Measurements from ENCODE around the gene DLGAP1. TPM values are rescaled to one million over a fixed set of nuclear protein-coding genes. Genes with fewer than 3 reads are reported as not detected.

The DLGAP1 gene
- total and polyA plus RNA-seq, 2 experiments from 2014 or later = 17.0 to 48.5 TPM

- H3K79me2 ChIP-seq (replicated peaks; ENCODE audit: insufficient read depth) = no peaks in the 10 kb centered on the region
- Mint-ChIP-seq H3K4me1 (peaks cover 19% of the 10 kb centered on the region), H3K27ac (no peak overlapping the region), H3K9me3 (no peaks in the 10 kb centered on the region; the same call in 1 of the 3 replicates), H3K4me3 (no peak overlapping the region), H3K27me3 (ENCODE audit: insufficient read depth, low read depth, poor library complexity) (no peaks in the 10 kb centered on the region), H3K36me3 (ENCODE audit: low read depth) (peaks cover 6% of the 10 kb centered on the region)
- no peak for ATAC-seq
- H3K4me3 ChIP-seq = no peak overlapping the region
- H3K27ac ChIP-seq (ENCODE audit: low read depth) = no peak overlapping the region
- H3K4me1 ChIP-seq (ENCODE audit: insufficient read depth) = no peaks in the 10 kb centered on the region
- no peaks in the 10 kb centered on the region for H3K27me3 ChIP-seq (ENCODE audit: insufficient read depth)
- no peak for DNase-seq (ENCODE audit: low spot score)
- H4K20me1 ChIP-seq (replicated peaks; ENCODE audit: insufficient read depth) = no peaks in the 10 kb centered on the region
- TF ChIP-seq EZH2 (IDR thresholded peaks at IDR 0.05; ENCODE audit: low read depth, unreplicated experiment) = no peak
- no peak for TF ChIP-seq NANOG (IDR thresholded peaks at IDR 0.05; ENCODE audit: borderline replicate concordance)
- TF ChIP-seq, protein P1, sequence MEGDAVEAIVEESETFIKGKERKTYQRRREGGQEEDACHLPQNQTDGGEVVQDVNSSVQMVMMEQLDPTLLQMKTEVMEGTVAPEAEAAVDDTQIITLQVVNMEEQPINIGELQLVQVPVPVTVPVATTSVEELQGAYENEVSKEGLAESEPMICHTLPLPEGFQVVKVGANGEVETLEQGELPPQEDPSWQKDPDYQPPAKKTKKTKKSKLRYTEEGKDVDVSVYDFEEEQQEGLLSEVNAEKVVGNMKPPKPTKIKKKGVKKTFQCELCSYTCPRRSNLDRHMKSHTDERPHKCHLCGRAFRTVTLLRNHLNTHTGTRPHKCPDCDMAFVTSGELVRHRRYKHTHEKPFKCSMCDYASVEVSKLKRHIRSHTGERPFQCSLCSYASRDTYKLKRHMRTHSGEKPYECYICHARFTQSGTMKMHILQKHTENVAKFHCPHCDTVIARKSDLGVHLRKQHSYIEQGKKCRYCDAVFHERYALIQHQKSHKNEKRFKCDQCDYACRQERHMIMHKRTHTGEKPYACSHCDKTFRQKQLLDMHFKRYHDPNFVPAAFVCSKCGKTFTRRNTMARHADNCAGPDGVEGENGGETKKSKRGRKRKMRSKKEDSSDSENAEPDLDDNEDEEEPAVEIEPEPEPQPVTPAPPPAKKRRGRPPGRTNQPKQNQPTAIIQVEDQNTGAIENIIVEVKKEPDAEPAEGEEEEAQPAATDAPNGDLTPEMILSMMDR (conservative IDR thresholded peaks at IDR 0.05; ENCODE audit: low read depth in 2 of 2) = no peak
- no peak for TF ChIP-seq ZNF114 (CRISPR knock-in tag; IDR thresholded peaks at IDR 0.05)
- no peak for TF ChIP-seq JUNB (IDR thresholded peaks at IDR 0.05; ENCODE audit: unreplicated experiment)
- no peak for TF ChIP-seq STAT1 (IDR thresholded peaks at IDR 0.05; ENCODE audit: unreplicated experiment)
- TF ChIP-seq REST (IDR thresholded peaks at IDR 0.05; ENCODE audit: unreplicated experiment) = no peak
- no peak for TF ChIP-seq ZNF331 (CRISPR knock-in tag; IDR thresholded peaks at IDR 0.05; ENCODE audit: low read depth)
- no peaks in the 10 kb centered on the region for H3F3A ChIP-seq (replicated peaks; ENCODE audit: low read depth)
- H3K9me2 ChIP-seq (ENCODE audit: insufficient read depth) = no peaks in the 10 kb centered on the region
- no peaks in the 10 kb centered on the region for H3K36me3 ChIP-seq (ENCODE audit: insufficient read depth)
- H3K4me2 ChIP-seq = no peak overlapping the region
- H2AFZ ChIP-seq = no peak overlapping the region
These were observed 471.6 kb downstream of the DLGAP1 start for GRCh38 chr18:3983351-3983969.

DNA sequence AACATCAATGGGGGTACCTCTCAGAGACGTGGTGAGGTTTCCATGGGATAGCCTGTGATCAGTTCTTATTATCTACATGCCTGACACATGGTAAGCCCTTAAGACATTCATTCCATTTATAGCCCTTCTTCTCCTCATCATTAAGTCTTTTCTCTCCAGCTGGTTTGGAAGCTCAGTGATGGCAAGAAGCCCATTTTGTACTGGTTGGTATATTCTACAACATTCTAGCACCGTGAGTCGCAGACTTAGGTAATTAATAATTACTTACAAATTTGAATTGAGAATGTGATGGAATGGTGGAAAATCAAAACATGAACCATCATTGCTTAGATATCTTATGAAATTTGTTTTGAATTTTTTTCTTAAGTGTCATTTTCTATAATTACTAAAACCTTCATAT lies 472.6 kb downstream of the DLGAP1 start:
- H3K9me3 Mint-ChIP-seq = no peaks in the 10 kb centered on the region; the same call in 1 of the 3 replicates
- H3K27me3 ChIP-seq (ENCODE audit: insufficient read depth) = no peaks in the 10 kb centered on the region
- no peaks in the 10 kb centered on the region for H3K4me1 ChIP-seq (ENCODE audit: insufficient read depth)
- no peaks in the 10 kb centered on the region for H4K20me1 ChIP-seq (replicated peaks; ENCODE audit: insufficient read depth)
- H3K9me2 ChIP-seq (ENCODE audit: insufficient read depth) = no peaks in the 10 kb centered on the region
- no peak overlapping the region for H2AFZ ChIP-seq
- H3K27me3 Mint-ChIP-seq (ENCODE audit: insufficient read depth, low read depth, poor library complexity) = no peaks in the 10 kb centered on the region
- peaks cover 12% of the 10 kb centered on the region for H3K36me3 Mint-ChIP-seq (ENCODE audit: low read depth)
- no peaks in the 10 kb centered on the region for H3F3A ChIP-seq (replicated peaks; ENCODE audit: low read depth)
- no peak for ATAC-seq
- DNase-seq (ENCODE audit: low spot score) = no peak
- H3K4me1 Mint-ChIP-seq = peaks cover 19% of the 10 kb centered on the region
- H3K27ac ChIP-seq (ENCODE audit: low read depth) = no peak overlapping the region
- no peaks in the 10 kb centered on the region for H3K79me2 ChIP-seq (replicated peaks; ENCODE audit: insufficient read depth)
- H3K27ac Mint-ChIP-seq = no peak overlapping the region
- H3K4me2 ChIP-seq = no peak overlapping the region
- H3K4me3 ChIP-seq = no peak overlapping the region
- H3K36me3 ChIP-seq (ENCODE audit: insufficient read depth) = no peaks in the 10 kb centered on the region
- TF ChIP-seq POLR2AphosphoS5 (IDR thresholded peaks at IDR 0.05; ENCODE audit: low read depth) (no peak), NANOG (IDR thresholded peaks at IDR 0.05; ENCODE audit: borderline replicate concordance) (no peak), ZNF331 (CRISPR knock-in tag; IDR thresholded peaks at IDR 0.05; ENCODE audit: low read depth) (no peak), JUNB (IDR thresholded peaks at IDR 0.05; ENCODE audit: unreplicated experiment) (no peak), CREB1 (CRISPR knock-in tag; IDR thresholded peaks at IDR 0.05; ENCODE audit: low read depth) (no peak)
- TF ChIP-seq, protein P2, sequence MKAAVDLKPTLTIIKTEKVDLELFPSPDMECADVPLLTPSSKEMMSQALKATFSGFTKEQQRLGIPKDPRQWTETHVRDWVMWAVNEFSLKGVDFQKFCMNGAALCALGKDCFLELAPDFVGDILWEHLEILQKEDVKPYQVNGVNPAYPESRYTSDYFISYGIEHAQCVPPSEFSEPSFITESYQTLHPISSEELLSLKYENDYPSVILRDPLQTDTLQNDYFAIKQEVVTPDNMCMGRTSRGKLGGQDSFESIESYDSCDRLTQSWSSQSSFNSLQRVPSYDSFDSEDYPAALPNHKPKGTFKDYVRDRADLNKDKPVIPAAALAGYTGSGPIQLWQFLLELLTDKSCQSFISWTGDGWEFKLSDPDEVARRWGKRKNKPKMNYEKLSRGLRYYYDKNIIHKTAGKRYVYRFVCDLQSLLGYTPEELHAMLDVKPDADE (IDR thresholded peaks at IDR 0.05) = no peak
- no peak overlapping the region for H3K4me3 Mint-ChIP-seq

Data from GM23338 (cell line).